ENCODE data around the gene COX17.

DNA sequence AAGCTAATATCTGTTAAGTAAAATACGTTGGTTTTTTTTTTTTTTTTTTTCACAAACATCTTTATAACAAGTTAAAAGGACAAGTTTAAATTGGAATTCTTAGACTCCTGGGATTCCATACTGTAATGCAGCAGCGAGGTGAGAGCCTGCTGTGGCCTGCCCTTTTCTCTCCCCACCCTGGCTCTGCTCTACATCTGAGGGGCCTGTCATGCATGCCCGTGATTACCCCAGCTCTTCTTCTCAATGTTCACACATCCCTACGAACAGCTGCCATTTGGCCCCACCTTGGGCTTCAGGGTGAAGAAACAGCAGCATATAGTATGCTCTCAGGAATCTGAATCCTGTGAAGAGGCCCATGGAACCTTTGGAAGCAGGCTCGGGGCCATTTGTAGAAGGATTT, 40.3 kb upstream of the COX17 start:
- no peak for TF ChIP-seq CTCF (IDR thresholded peaks at IDR 0.05)
- no peak for TF ChIP-seq POLR2A (IDR thresholded peaks at IDR 0.05)
- TF ChIP-seq POLR2AphosphoS5 (IDR thresholded peaks at IDR 0.05), result no peak
